GM19395 (cell line): ENCODE measurements around the gene FNBP1.
A peak's percentile ranks its signal among the peaks of the same experiment; 100 is the strongest.

ENCODE experiments used
- ATAC-seq: cut with Tn5 transposase; IDR thresholded peaks from one replicate; pipeline ENCODE4 v1.9.1; 2021; ENCODE audit warnings: mild to moderate bottlenecking, moderate library complexity; ENCODE audit not compliant: unreplicated experiment

The FNBP1 gene

DNA sequence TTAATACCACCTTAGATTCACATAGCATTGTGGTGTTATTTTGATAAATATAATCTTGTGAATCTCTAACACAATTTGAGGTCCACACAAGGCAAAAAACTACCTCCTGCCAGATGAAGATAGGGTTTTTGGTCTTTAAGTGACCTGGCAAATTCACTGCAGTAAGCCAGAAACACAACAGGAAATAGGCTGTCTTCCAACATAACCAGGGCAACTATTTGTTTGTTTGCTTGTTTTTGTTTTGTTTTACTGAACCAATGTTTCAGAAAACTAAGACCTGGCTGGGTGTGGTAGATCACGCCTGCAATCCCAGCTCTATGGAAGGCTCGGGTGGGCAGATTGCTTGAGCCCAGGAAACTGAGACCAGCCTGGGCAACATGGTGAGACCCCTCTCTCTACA is 112.2 kb downstream of the FNBP1 start:
- no peak for ATAC-seq

DNA sequence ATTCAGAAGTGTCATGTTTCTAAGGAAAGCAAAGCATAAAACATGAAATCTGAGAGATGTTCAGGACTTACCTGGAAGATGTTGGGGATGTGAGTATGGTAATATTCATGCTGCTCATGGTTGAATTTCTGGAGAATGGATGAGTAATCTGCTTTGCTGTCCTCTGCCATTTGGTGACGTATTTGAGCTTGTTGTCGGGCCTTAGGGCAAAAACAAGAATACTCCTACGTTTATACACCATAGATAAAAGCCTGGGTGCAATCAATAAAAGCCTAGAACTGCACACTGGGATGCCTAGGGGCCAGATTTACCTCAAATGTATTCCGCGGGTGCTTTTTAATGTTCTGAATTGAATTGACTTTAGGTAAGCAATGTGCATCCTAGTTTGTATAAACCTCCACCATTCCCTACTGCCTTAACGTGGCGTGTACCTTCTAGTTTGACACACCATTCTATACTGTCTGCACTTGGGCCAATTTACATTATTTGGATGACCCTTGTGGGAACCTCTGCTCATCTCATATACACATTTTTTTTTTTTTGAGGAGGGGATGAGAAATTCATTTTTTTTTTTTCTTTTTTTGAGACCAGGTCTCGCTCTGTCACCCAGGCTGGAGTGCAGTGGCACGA is 113.4 kb downstream of the FNBP1 start:
- ATAC-seq: no peak

DNA sequence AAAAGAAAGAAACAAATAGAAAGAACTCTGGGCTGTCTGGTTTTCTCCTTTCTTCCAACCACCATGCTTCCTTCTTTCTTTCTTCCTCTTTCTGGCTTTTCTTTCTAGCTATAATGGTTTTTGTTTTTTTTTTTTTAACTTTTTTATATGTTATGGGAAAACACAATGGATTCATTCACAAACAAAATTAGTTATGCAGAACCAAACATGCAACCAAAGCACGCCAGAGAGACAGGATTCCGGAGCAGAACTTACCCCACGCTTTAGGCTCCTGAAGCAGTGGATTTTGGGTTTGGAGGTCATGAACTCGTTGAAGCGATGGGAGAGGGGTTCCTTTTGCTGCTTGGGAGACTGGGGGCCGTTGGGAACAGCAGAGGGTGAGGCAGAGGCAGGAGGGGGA is 119.4 kb downstream of the FNBP1 start:
- no peak for ATAC-seq

DNA sequence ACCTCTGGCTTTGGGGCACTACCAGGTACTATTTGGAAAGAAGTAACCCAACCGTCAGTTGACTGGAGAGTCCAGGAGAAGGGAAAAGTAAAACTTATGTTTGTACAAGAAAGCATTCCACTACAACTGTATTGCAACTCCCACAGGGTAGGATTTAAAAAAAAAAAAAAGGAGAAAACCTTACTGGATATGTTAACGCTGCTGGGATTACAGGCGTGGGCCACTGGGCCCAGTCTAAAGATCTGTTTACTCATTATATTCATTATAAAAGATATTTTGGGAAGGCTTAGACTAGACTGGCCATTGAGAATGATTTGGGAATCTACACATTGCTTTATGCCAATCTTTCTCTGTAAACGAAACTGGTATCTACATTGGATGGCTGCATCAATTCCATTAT is 121.1 kb downstream of the FNBP1 start:
- ATAC-seq: no peak

DNA sequence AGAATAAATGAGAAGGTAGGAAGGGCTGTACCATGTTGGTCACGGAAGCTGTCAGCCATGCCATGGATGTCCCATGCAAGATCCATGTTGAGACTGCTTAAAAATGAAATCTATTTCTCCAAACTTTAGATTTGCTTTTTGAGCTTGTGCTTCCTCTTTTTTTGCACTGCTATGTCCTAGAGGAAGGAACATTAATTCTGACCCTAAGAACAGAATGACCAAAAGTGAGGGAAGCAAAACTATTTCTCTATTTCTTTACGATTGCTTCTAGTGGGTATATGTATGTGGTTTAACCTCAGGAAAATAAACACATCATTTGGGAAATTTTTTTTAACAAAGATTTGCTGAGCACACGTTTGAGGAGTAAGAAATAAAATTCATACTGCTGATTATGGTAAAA is 123.1 kb downstream of the FNBP1 start:
- no peak for ATAC-seq

DNA sequence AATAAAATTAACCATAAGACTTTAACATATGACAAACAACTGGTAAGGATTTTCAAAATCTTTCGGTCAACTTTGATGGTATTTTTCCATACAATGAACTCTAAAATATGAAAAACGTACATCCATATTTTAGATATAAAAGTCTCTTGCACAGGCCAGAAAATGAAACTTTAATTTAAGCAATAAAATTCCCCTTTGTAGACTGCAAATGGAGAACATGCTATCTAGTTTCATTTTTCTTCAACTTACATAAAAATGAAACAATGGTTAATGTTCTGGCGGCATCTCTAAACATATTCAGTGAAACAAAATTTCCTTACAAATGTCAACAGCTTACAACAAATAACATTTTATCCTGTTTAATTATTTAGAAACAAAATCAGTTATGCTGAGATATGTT is 123.7 kb downstream of the FNBP1 start:
- ATAC-seq: no peak

DNA sequence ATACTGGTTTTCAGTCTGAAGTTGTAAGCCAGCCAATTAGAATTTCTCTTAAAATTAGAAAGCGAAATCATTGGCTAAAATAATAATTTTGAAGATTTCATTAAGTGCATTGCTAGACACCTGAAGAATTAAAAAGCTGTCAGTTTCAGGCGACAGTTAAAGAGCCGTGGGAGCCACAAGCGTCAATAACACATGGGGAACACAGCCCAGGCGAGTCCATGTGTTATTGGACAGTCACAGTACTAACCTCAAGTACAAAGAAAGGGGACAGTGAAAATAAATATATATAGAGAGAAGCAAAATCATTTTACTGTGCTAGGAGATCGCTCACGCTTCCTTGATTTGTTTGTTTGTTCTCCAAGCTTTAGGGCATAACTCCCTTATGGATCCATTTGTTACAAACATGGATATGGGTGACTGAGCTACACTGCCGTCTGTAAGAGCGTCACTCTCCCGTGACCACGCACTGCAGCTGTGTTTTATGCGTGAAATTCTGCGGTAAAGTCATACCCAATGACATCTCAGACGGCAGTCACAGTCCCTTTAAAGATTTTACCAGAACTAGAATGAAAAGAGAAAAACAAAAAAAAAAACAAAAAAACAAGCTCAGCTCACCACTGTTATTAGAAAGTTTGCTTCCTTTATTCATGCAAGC is 124.6 kb downstream of the FNBP1 start:
- ATAC-seq: no peak

DNA sequence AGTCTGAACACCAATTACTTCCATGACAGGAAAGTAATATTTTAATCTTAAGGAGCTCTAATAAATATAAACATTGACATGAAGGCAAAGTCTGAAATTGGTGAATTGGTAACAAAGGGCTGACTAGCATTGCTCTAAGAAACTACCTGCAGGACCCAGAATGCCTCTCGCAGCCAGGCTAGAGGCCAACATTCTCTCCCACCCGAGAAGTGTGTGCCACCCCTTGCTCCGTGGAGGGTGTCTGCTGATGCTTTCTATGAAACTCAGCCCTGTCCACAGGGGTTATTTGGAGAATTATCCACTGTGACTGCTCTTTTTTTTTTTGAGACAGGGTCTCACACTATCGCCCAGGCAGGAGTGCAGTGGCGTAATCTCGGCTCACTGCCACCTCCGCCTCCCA is 126.3 kb downstream of the FNBP1 start:
- ATAC-seq: no peak

DNA sequence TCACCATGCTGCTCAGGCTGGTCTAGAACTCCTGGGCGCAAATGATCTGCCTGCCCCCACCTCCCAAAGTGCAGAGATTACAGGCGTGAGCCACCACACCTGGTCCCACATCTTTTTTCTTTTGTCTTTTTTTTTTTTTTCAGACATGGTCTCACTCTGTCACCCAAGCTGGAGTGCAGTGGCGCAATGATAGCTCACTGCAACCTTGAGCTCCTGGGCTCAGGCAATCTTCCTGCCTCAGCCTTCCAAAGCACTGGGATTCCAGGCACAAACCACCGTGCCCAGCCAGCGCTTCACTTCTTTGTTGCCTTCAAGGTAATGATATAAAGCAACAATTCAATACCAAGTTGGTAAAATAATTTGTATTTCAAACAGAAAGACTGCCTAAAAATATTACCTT is 128.9 kb downstream of the FNBP1 start:
- ATAC-seq: no peak

DNA sequence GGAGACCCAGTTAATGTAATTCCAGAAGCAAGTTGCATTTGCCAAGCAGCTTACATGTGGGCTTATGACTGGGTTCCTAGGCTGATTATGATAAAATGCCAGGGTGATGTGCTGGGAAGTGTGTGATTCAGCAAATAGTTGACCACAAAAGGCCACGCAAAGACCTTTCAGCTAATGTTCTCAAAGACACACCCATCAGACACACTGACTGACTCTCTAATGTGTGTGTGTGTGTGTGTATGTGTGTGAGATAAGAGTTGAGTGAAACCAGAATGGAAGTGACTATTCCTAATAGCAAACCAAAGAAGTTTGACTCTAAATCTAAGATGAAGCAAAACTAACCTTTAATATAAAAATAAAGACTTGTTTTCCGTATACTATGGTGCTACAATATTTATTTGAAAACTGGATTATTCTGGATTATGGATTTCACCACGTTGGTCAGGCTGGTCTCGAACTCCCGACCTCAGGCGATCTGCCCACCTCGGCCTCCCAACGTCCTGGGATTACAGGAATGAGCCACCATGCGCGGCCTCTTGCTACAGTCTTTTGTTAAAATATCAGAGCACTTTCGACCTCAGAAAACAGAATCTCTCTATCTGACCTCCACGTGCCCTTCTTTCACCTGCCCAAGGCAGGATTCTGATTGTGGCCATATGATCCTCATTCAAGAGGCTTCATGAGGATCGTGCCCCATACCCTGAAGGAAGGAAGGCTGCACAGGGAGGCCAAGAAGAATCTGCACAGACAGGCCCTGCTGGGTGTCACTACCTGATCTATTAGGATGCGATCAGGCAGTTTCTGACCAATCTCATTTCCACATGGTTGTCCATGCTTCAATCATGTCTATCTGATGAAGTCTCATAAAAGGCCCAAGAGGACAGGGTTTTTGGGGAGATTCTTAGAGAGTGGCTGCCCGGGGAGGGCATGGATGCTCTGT is 132.1 kb downstream of the FNBP1 start:
- ATAC-seq: no peak

DNA sequence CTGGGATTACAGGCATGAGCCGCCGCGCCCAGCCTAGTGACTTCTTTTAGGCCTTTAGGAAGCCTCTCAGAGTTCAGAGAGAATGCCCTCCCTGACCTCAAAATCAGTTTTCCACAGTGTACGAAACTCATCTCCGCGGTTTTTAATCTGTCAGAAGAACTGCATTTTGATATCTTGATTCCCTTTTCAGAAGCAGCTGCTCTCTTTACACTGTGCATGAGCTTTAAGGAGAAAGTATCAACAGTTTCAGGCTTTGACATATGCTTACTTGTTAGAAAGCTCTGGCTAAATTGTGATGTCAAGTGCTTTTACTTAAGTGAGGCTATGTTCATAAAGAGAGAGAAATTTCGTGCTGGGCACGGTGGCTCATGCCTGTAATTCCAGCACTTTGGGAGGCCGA is 133.1 kb downstream of the FNBP1 start:
- no peak for ATAC-seq

DNA sequence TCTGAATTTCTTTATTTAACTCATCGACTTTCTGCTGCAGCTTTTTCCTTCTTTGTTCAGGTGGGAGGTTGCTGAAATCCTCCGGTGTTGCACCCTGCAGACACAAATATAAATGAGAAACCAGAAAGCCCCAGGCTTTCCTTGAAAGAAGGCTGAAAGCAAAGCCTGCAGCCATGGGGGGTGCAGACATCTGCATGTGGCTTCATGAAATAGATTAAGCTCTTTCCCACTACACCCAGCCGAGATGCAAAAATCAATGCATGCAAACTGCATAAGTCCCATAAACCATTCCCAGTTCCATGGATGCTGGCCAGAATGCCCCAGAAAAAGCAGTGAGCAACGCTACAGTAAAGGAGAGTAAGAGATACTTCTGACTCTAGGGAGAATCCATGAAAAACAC is 134.1 kb downstream of the FNBP1 start:
- no peak for ATAC-seq

DNA sequence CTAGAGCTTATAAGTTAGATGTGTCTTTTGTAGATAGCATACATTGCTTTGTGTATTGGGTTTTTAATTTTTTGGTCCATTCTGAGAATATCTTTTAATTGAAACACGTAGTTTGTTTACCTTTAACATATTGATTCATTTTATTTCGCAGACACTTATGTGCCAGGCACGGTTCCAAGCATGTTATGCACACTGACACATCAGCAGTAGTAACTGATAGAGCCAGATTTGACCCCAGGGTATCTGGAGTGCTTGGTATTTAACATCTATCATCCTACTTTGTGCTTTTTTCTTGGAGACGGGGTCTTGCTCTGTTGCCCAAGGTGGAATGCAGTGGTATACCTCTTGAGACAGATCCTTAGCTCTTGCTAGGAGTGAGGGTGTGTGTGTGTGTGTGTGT is 135.8 kb downstream of the FNBP1 start:
- ATAC-seq: no peak

DNA sequence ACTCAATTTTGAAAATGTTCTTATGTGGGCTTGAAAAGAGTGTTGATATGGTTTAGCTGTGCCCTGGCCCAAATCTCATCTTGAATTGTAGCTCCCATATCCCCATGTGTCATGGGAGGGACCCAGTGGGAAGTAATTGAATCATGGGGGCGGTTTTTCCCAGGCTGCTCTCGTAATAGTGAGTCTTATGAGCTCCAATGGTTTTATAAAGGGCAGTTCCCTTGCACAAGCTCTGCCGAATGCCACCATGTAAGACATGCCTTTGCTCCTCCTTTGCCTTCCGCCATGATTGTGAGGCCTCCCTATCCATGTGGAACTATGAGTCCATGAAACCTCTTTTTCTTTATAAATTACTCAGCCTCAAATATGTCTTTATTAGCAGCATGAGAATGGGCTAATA is 136.7 kb downstream of the FNBP1 start:
- ATAC-seq: no peak

DNA sequence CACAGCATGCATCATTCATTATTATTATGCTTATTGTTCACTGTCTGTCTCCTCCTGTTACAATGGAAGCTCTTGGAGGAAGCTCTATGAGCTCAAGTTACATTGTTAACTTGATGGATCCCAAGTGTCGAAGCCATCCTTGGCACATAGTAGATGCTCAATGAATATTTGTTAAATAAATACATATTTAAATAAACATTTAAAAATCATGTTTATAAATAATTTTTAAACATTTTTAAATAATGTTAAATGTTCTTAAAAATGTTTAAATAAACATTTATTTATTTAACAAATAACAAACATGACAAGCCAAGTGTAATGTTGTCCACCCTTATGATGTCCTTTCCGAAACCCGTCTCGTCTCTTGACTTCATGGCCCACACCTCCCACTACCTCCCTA is 138.3 kb downstream of the FNBP1 start:
- no peak for ATAC-seq

DNA sequence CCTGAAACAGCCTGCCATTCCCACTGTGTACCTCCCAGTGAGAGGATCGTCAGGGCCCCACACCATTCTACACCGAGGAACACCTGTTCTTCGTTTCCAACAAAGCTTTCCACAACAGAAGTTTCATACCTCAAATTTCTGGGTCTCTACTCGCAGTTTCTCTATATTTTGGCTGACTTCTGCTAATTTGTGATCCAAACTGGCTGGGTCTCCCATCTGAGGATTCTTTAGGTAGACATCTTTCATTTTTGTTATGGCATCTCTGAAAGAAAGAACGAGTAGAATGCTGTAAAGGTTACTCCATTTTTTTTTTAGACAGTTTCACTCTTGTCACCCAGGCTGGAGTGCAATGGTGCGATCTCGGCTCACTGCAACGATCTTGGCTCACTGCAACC is 140.3 kb downstream of the FNBP1 start:
- no peak for ATAC-seq

DNA sequence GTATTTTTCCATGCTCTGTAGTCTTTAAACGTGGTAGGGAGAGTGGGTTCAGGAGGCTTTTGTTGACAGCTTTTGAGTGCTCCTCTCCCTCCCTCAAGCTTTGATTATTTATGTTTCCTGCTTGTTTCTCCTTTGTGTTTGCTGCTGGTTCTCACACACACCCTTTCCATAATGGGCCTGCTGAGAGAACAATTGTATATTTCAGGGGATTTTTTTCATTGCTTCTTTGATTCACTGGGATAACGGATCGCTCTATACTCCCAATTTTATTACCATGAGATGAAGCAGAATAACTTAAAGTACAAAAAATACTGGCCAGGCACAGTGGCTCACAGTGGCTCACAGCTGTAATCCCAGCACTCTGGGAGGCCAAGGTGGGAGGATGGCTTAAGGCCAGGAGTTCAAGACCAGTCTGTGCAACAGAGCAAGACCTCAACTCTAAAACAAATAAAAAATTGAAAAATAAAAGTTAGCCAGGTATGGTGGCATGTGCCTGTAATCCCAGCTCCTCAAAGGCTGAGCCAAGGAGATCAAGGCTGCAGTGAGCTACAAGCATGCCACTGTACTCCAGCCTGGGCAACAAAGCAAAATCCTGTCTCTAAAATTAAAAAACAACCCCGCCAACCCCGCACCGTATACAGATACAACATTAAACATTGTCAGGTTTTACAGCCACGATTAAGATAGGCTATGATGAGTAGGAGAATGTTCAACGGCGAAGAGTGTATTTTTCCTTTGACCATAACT is 140.8 kb downstream of the FNBP1 start:
- no peak for ATAC-seq

DNA sequence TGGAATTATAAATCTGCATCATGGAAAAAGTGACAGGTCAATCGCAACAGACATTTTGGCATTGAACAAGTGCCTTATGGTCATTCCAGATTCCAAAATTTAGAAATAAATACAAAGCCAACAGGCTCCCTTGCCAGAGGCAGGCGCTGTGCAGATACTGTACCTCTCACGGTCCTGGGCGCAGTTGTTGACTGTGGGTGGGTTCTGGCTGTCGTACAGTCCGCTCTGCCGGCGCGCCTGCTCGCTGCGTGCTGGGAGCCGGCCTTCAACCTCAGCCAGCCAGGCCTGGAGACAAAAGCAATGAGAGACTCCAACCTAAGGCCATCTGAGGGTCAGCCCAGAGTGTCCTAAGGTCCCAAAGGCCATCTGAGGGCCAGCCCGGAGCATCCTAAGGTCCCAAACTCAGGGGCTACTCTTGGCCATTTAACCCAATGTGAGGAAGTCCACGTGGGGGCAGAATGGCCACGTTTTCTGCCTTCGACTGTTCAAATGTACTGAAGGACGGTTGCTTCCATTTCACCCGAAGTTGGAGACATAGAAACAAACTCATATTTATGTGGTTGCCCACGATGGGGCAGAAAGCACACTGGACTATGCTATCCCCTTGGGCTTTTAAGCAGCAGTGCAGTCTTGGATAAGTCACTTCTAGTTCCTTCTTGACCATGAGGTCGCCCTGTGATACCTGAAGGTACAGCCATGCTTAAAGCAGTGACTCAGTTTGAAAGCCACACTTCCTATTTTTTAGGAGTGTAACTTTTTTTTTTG is 142.5 kb downstream of the FNBP1 start:
- peak; percentile 91 for ATAC-seq

DNA sequence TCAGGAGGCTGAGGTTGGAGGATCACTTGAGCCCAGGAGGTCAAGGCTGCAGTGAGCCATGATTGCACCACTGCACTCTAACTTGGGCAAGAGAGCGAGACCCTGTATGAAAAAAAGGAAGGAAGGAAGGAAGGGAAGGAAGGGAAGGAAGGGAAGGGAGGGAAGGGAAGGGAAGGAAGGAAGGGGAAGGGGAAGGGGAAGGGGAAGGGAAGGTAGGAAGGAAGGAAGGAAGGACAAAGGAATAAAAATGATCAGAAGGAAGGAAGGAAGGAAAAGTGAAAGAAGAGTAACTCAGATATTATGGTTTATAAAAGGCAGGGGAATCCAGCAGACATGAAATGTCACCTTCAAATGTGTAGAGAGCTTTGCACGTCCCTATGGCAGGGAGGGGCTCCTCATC is 143.4 kb downstream of the FNBP1 start:
- no peak for ATAC-seq

DNA sequence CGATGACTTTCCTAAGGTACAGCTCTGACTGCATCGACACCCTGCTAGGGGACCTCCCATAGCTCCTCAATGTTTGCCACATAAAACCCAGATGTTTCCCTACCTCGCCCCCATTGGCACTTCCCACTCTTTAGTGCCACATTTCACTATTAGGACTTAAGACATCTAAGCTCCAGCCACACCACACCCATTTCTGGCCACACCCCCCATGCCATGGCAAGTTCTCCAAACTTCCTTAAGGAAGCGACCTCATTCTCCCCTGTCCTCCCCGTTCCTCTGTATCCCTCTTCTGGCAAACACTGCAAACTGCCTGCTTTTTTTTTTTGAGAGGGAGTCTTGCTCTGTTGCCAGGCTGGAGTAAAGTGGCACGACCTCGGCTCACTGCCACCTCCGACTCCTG is 144.8 kb downstream of the FNBP1 start:
- ATAC-seq: no peak

DNA sequence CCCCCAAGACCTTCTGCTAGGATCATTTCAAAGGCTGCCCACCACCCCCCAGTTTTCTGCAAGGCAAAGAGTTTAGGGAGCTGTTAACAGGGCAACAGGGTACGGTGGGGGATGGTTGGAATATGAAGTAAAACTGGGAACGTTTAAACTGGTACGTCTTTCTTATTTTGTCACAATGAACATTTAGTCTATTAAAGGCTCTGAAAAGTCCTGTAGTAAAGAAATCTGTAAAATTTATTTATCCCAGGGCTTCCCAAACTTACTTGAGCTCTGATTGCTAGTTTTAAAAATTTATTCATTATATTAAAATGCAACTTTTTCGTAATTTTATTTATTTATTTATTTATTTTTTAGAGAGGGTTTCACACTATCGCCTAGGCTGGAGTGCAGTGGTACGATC is 145.7 kb downstream of the FNBP1 start:
- ATAC-seq: no peak
